CD4-positive, alpha-beta T cell treated with Interleukin-1 beta for 1 hour (primary cell): ENCODE measurements around the gene DLGAP3.

Experiments
- DNase-seq, 2 donors: peaks; one replicate each; pipeline ENCODE4 v3.0.0-alpha.2; 2020 to 2022

DLGAP3 gene

DNA sequence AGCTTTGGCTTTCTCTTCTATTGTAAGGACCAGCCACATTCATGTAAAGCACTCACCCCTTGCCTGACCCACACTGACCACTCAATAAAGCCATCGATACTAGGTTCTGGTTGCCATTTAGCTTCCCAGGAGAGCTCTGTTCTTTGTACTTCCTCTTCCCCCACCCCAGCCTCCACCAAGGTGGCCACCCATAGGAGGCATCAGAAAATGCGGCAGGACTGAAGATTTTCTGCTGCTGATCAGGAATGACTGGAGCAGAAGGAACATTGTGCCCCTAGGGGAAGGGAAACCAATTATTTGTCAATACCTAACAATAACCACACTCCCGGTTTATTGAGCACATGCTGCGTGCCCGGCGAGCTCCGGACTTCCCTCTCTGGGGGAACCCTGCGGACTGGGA, 64.7 kb downstream of the DLGAP3 start:
- no peak for DNase-seq

DNA sequence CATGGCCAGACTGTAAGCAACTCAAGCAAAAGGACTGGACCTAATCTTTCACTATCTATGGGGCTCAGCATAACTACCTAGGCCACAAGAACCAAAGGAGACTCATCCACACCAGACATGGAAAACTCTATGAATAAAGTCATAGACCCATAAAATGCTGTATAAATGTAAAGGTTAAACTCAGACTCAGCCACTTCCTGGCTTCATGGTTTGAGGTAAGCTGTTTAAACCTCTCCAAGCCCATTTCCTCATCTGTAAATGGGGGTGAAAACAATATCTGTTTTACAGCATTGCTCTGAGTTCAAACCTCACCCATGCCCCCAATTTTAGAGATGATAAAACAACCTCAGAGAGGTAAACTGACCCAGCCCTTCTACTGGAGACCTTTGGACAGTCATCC, 65.9 kb downstream of the DLGAP3 start:
- peak in 1 of 2 donors; percentile 29 for DNase-seq

- peak; percentile 92 for DNase-seq
Observed at GRCh38 chr1:34859446-34860200, 69.8 kb downstream of the DLGAP3 start, which contains the start of gene SMIM12. Gene SMIM12 (minus strand): TSS chr1:34859749. CDS start chr1:34855977, 3,772 bp downstream.

DNA sequence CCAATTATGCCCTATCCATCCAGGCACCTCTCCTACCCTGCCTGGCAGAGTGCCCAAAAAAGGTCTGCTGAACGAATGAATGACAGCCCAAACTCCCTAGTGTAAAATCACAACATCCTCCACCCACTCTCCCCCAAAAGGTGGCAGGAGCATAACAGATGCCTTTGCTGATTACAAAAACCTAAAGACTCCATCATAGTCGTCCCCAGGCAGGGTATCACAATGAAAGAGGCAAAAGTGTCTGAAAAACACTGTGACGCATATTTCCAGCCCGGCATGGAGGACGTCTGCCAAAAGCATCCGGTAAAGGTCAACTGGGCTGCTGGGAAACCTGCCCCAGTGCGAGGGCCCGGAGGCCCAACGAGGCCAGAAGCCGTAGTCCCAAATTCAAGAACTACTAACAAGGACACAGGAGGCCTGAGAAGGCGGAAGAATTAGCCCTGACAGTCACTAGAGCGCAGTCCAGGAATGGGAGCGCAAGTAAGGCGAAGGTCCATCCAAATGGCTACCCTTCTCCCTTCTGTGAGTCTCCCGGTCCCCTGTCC, 70.5 kb downstream of the DLGAP3 start:
- peak; percentile 19 to 35 for DNase-seq

- DNase-seq: no peak
Observed at GRCh38 chr1:34856697-34857096, 72.8 kb downstream of the DLGAP3 start.

DNA sequence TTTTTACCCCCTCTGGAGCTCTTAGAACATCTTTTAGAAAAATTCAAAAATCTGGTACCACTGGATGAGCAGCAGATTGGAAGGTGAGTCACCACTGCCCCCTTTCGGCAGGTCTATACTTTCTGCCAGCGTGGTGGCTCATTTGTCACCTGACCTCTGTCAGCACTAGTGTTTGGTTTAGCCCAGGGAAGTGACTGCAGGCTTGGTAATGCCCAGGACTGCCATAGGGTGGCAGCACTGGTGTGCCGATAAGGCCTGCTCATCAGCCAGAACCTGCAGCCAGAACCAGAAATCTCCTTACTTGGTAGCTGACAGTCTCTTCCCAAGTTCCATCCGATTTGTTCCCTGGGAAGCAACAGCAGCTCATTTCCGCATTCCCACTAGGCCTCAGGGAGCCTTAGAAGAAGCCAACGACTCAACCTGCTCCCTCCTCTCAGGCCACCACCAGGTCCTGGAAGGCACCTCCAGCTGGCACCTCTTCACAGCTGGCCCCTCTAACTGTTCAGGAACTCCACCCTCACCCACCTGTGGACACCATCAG, 76.7 kb downstream of the DLGAP3 start:
- peak; percentile 91 to 93 for DNase-seq

DNA sequence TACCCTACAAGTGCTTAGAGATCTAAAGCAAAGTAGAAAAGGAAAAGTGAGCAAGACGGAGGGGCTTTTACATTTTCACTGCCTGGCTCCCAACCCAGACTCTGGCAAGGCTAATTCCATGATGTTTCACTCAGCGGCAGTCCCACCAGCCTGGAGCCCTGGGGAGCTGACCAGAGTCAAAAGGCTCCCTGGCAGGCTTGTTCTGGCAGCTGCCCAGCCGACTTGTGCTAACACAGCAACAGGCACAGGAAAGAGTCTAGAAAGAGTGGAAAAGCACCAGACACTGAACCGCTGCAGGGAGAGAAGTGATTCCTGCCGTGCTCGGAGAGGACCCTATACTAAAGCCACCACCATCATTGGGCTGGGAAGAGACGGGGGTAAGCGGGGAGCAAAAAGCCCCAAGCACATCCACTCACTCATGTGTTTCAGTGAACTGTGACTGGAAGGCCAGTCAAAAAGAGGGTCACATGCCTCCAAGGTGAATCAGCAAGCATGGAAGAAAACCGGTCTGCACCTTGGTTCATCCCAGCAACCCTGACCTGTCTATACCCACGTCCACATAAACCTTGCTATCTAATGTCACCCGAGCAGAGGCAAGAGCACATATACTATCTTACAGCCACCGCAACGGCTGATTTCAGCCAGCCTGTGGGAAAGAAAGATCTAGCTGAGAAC, 77.9 kb downstream of the DLGAP3 start:
- DNase-seq: no peak

GRCh38 chr1:34850382-34850781, 79.1 kb downstream of the DLGAP3 start:
- DNase-seq: no peak

- DNase-seq: no peak
Observed at GRCh38 chr1:34847094-34847493, 82.4 kb downstream of the DLGAP3 start.

GRCh38 chr1:34846265-34846664, 83.2 kb downstream of the DLGAP3 start:
- DNase-seq: no peak

DNA sequence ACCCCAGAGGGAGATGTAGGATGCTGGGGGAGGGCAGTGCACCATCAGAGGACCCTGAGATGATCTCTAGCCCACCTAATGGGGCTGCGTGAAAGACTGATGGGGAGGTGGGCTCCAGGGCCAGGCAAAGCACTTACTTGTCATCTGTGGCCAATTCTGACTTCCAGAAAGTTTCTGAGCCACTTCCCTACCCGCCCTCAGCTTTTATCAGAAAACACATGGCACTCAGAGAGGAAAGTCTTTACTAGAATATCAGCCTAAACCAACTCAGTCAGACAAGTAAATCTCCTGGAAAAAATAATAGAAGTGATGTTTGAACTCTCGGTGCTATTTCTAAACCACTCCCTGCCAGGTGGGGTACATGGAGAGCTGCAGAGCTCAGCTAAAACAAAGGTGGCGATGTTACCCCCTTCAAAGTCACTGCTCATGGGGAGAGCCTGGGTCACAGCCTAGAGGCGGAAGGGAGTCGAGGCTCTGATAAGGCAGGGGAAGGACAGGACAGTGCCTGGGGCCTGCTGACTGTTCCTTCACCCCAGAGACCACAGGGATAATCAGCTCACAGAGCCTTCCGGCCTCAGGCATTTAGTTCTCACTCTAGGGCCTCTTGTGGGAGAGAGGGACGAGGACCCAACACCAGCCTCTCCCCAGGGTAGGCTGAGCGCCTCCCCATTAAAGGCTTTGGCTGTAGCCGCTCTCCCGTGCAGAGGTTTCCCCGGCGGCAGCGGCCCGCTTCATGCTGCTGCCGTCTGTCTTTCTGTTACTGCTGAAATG, 84.1 kb downstream of the DLGAP3 start:
- no peak for DNase-seq

GRCh38 chr1:34844252-34844634, 85.2 kb downstream of the DLGAP3 start:
- DNase-seq: no peak

DNA sequence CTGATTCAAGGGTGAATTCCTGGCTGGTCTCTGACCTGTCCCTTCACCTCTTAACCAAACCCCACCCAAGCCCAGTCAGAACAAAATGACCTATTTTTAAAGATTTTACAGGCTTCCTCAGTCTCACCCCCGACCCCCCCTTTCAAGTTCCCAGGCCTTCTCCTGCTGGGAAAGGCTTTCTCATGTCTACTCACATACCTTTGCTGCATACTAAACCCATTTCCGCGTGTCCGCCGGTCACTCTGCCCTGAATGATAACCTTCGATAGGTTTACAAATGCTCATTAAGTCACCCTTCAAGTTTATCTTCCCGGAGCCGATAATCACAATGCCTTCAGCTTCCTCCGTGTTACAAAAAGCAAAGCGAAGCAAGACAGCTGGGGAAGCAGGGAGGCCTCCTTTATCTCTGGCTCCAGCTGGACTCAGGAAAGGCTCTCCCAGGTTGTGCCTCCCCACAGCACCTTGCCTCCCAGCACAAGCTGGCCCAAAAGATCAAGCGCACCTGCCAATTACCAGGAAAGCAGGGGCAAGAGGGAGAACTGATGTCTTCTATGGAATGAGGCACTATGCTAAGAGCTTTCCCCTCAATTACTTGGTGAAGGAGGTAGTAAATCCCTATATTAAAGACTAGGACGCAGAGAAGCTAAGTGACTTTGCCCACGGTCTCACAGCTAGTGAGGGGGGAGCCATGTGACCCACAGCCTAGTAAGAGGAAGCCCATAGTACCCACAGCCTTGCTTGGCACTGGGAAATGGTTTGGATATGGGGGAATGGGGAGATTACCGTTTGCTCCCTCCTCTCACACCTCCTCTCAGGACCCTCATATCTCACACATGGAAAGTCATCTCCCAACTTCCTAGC, 85.8 kb downstream of the DLGAP3 start:
- no peak for DNase-seq

- DNase-seq: no peak
Observed at GRCh38 chr1:34842952-34843371, 86.5 kb downstream of the DLGAP3 start.

- no peak for DNase-seq
Observed at GRCh38 chr1:34842073-34842472, 87.4 kb downstream of the DLGAP3 start.

DNA sequence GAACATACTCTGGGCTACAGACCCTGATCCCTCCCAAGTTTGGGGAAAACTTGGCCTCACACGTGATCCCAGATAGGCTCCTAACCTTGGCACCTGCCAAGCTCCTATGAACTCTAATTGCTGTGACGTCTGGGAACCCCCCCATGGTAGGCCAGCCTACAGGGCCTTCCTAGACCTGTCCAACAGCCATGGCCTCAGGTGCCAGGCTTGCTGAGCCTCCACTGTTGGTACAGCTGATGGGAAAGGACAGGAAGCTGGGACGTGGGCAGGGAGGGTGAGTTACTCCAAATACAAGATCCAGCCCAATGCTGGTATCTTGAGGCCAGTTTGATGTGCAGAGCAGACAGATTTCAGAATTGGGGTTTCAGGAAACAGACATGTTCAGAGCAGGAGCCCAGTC, 89.0 kb downstream of the DLGAP3 start:
- DNase-seq: no peak

DNA sequence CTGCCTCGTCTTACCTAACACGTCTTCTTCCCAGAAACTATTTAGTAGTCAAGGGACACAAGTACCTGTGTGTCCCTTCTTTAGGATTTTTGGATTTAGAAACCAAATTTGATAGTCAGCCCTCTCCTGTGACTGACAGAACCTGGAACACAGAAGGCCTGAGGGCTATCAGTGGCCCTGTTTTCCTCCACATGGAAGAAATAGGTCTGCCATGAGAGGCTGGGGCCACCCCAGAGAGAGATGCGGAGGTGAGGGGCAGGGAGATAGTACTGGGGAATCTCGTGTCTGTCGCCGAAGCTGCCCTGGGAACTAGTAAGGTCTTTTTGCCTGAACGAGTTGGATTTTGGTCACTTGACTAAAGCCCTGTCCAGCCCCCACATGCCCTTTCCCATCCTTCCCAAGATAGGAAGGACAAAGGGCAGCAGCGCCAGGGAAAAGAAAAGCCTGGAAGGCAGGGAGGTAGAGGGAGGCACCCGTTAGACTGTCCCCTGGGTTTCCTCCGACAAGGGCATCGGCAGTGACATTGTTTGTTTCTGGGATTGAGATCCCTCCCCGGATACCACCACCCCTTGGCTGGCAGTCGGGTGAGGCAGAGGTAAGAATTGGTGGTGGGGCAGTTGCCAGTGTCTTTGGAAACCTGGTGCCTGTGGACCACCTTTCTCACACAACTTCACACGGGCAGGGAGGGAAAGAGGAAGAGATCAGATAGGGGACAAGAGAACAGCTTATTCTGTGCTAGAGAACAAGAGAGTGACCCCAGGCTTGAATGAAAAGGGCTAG, 89.7 kb downstream of the DLGAP3 start:
- no peak for DNase-seq

- DNase-seq: no peak
Observed at GRCh38 chr1:34833711-34834110, 95.7 kb downstream of the DLGAP3 start.

DNA sequence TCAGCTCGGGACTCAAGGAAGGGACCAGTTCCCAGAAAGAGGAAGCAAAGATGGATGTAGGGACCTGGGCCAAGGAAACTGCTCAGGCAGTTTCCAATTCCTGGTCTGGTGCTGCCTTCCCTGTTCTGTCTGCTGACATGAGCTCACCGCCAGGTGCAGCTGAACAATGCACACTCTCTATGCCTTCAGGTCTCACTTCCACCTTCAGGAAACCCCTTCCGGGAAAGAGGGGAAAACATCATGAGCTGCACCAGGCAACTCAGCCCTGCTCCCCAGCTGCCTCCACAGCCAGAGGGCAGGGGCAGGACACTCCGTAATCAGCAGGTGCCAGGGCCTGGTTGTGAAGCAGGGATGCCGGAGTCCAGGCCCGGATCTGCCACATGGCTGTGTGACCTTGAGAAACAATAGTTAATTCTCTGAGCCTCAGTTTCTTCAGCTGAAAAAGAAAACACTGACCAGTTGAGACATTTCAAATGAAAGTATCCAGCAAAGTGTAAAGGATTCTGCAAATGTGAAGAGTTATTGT, 97.7 kb downstream of the DLGAP3 start:
- no peak for DNase-seq

- no peak for DNase-seq
Observed at GRCh38 chr1:34829250-34829649, 100.2 kb downstream of the DLGAP3 start.

DNA sequence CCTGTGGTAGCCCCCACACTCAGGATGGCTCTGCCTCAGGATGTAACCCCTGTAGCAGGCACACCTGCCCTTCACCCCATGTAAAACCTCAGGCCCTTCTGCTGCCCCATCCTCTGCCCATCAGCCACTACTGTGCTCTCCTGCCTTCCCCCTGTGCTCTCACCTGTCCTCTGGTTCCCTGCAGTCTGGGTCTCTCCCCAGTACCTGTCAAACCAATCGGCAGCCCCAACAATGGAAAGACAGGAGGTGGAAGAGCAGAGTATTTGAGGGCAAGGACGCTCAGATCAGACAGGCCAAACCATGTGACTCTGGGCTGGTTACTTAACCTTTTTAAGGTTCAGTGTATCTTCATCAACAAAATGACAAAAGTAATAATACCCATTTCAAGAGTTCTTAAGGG, 100.8 kb downstream of the DLGAP3 start:
- no peak for DNase-seq
